Astrocyte of the hippocampus (primary cell): ENCODE data around the gene CD4.

Experiments used
- DNase-seq: peaks from one replicate; pipeline ENCODE4 v3.0.0; 2011; ENCODE audit warnings: low read depth, low spot score

CD4 gene

GRCh38 chr12:6765048-6765633 is 24.2 kb upstream of the CD4 start:
- DNase-seq: peak; percentile 24

- DNase-seq: peak; percentile 97
Measured at GRCh38 chr12:6765634-6766581, 23.4 kb upstream of the CD4 start, which contains the start of gene PTMS. TSS of gene PTMS (plus strand) at chr12:6766363. CDS start at chr12:6766706, 343 bp downstream.

- DNase-seq: peak; percentile 91
Measured at GRCh38 chr12:6766651-6767349, 22.5 kb upstream of the CD4 start.

GRCh38 chr12:6767353-6768319 is 21.7 kb upstream of the CD4 start:
- peak; percentile 54 for DNase-seq

GRCh38 chr12:6768437-6768914 is 20.9 kb upstream of the CD4 start:
- peak; percentile 44 for DNase-seq

- DNase-seq: peak; percentile 79
Measured at GRCh38 chr12:6768990-6769389, 20.3 kb upstream of the CD4 start.

GRCh38 chr12:6769666-6770065 is 19.7 kb upstream of the CD4 start:
- DNase-seq: no peak

- no peak for DNase-seq
Measured at GRCh38 chr12:6770094-6770493, 19.2 kb upstream of the CD4 start.

- no peak for DNase-seq
Measured at GRCh38 chr12:6770600-6770999, 18.7 kb upstream of the CD4 start.

GRCh38 chr12:6771091-6771495 is 18.2 kb upstream of the CD4 start:
- no peak for DNase-seq

GRCh38 chr12:6771509-6772330 is 17.6 kb upstream of the CD4 start:
- no peak for DNase-seq

GRCh38 chr12:6772331-6772695 is 17.0 kb upstream of the CD4 start, which contains the start of gene LAG3:
TSS of gene LAG3 (plus strand) at chr12:6772520. CDS start at chr12:6772853, 333 bp downstream.
- DNase-seq: no peak

- no peak for DNase-seq
Measured at GRCh38 chr12:6772726-6773589, 16.4 kb upstream of the CD4 start.

GRCh38 chr12:6773590-6774351 is 15.6 kb upstream of the CD4 start:
- peak; percentile 41 for DNase-seq

GRCh38 chr12:6774499-6775062 is 14.7 kb upstream of the CD4 start:
- no peak for DNase-seq

GRCh38 chr12:6775185-6776174 is 13.8 kb upstream of the CD4 start:
- DNase-seq: no peak

- no peak for DNase-seq
Measured at GRCh38 chr12:6777386-6777785, 11.9 kb upstream of the CD4 start.
